GM12801 (cell line): ENCODE results near the gene THAP11.

Experiments used
- CTCF ChIP-seq: IDR thresholded peaks from one replicate; pipeline ENCODE4 v1.5.1; 2011; ENCODE audit warnings: control low read depth; ENCODE audit not compliant: insufficient read length; ENCODE audit errors: extremely low read depth

The THAP11 gene

GRCh38 chr16:67883872-67884261 lies 41.7 kb downstream of the THAP11 start:
- no peak for TF ChIP-seq CTCF

GRCh38 chr16:67884684-67885083 lies 42.6 kb downstream of the THAP11 start, which contains the start of gene NRN1L:
TSS of gene NRN1L (plus strand) at chr16:67884885. CDS start at chr16:67884904, 19 bp downstream.
- TF ChIP-seq CTCF, result no peak

- no peak for TF ChIP-seq CTCF
These were observed 43.4 kb downstream of the THAP11 start for GRCh38 chr16:67885545-67885944.

GRCh38 chr16:67885976-67886375 lies 43.9 kb downstream of the THAP11 start:
- TF ChIP-seq CTCF, result no peak

GRCh38 chr16:67886387-67886786 lies 44.3 kb downstream of the THAP11 start:
- TF ChIP-seq CTCF, result no peak

- TF ChIP-seq CTCF, result no peak
These were observed 46.2 kb downstream of the THAP11 start for GRCh38 chr16:67888331-67888730.

- TF ChIP-seq CTCF, result no peak
These were observed 50.3 kb downstream of the THAP11 start for GRCh38 chr16:67892375-67892774.
